ENCODE results near the gene ABLIM2. TPM values are rescaled to one million over a fixed set of nuclear protein-coding genes. Genes with fewer than 3 reads are reported as not detected.

ABLIM2 gene
- total and polyA plus RNA-seq, 2 of the 4 experiments (the other 2 are of a cell fraction), result under 0.01 to 0.10 TPM

- Histone ChIP-seq H4K8ac (ENCODE audit: low read depth in 2 of 2, low read length in 2 of 2) (peak overlapping the region; percentile 29 to 86; a peak in 3 of 4 replicates), H2AK9ac (replicated peaks; ENCODE audit: low read depth, low read length, poor library complexity) (no peak overlapping the region), H3K9me3 (ENCODE audit: control insufficient read depth, insufficient read depth, low read length) (no peaks in the 10 kb centered on the region), H3K4me1 (ENCODE audit: control insufficient read depth, insufficient read depth, low read length) (peaks cover 20% of the 10 kb centered on the region), H4K5ac (ENCODE audit: low read depth, low read length) (no peak overlapping the region; the same call in 1 of the 2 replicates), H2BK120ac (ENCODE audit: low read depth, low read length) (peak overlapping the region; percentile 88), H2BK15ac (ENCODE audit: low read depth, low read length) (peak overlapping the region; percentile 77), H3K27me3 (ENCODE audit: control insufficient read depth, insufficient read depth, low read length) (no peaks in the 10 kb centered on the region), H3K18ac (ENCODE audit: low read depth, low read length) (no peak overlapping the region; the same call in 1 of the 2 replicates), H3K4me3 (ENCODE audit: insufficient read depth, low read depth, low read length) (no peak overlapping the region), H2BK20ac (ENCODE audit: low read depth, low read length) (peak overlapping the region; percentile 90), H3K9ac (ENCODE audit: low read depth, low read length) (no peak overlapping the region), H3K27ac (ENCODE audit: insufficient read depth, low read length) (no peak overlapping the region), H3K36me3 (ENCODE audit: control insufficient read depth, insufficient read depth, low read length) (no peaks in the 10 kb centered on the region), H4K20me1 (ENCODE audit: insufficient read depth, low read length) (no peaks in the 10 kb centered on the region; the same call in 1 of the 2 replicates), H3K9me1 (ENCODE audit: insufficient read depth, low read length) (peaks cover 22% of the 10 kb centered on the region), H3K56ac (ENCODE audit: extremely low read depth, insufficient read depth, low read length) (no peak overlapping the region), H4K91ac (ENCODE audit: insufficient read depth, low read depth, low read length) (peak overlapping the region; percentile 81), H2BK5ac (ENCODE audit: low read depth, low read length, poor library complexity, severe bottlenecking) (peak overlapping the region; percentile 75), H3K79me1 (ENCODE audit: low read depth in 1 of 2, low read length in 2 of 2) (peaks cover 0 to 12% of the 10 kb centered on the region in 2 experiments; a peak in 2 of 4 replicates), H3K14ac (replicated peaks; ENCODE audit: low read depth, low read length) (0 out of 2 replicates have a peak overlapping the region, but pooled peaks have one; percentile 24), H3K4ac (ENCODE audit: low read depth, low read length) (peak overlapping the region; percentile 84), H3K23ac (ENCODE audit: low read depth, low read length) (peak overlapping the region; percentile 34; the same call in 1 of the 2 replicates), H2AK5ac (ENCODE audit: low read depth, low read length) (peak overlapping the region; percentile 74), H3K4me2 (ENCODE audit: low read depth, low read length) (no peak overlapping the region), H2AFZ (replicated peaks; ENCODE audit: low read length, poor library complexity) (no peak overlapping the region)
- WGBS, 2 experiments (ENCODE audit: extremely low coverage in 2 of 2, insufficient read length in 1 of 2), result 76% methylated on average over 4 of the region's 11 CpGs; no CpG with 5 or more reads in 1 of the 2 experiments
- intact Hi-C loops (cut with micrococcal nuclease), result no loop called here
- CTCF ChIA-PET, result interaction anchor here (1.1 kb wide), 1 partner anchor 19 kb away, joined by 6 read pairs; no protein-coding TSS in a partner anchor
- no TSS peak for BruUV-seq (replicated peaks)
- TF ChIP-seq CHD1 (IDR thresholded peaks at IDR 0.05; ENCODE audit: low read depth, low read length), result no peak
- 0 out of 2 replicates have a peak, but pooled peaks have one; percentile 13 for TF ChIP-seq CEBPB (IDR thresholded peaks at IDR 0.05; ENCODE audit: low read depth, low read length)
- TF ChIP-seq MXI1 (IDR thresholded peaks at IDR 0.05; ENCODE audit: borderline replicate concordance, low read depth, low read length), result no peak
- no peak for ATAC-seq (ENCODE audit: low read depth)
- POLR2A ChIA-PET (ENCODE audit: unreplicated experiment), result no interaction called here
- in situ Hi-C loops (cut with MboI; ENCODE audit: low sequenced_read_pairs), result no loop called here
- dilution Hi-C loops (cut with HindIII; ENCODE audit: low sequenced_read_pairs, unreplicated experiment), result no loop called here
- peak; percentile 26 for DNase-seq
Measured at GRCh38 chr4:7956934-7957656, 201.5 kb downstream of the ABLIM2 start.
